Uterus (tissue), 4 donors: ENCODE measurements around the gene UBE2Q2. TPM values are rescaled to one million over a fixed set of nuclear protein-coding genes. Genes with fewer than 3 reads are reported as not detected.
A peak's percentile ranks its signal among the peaks of the same experiment; 100 is the strongest.
"Not testable (repeated sequence)": the region's sequence is repeated elsewhere in the genome, so short reads cannot be mapped to it uniquely, and the experiment has no call there.

Experiments used
- DNase-seq, 2 donors: peaks; one replicate each; pipeline ENCODE4 v3.0.0-alpha.2; 2019 to 2020
- H3K27ac ChIP-seq, 2 donors: fragments of 200-600 bp; sonication (generic); 1 replicate in 1 of 2; 2 replicates in 1 of 2; pipeline ENCODE4 v1.5.1; 2016 to 2018
- H3K27me3 ChIP-seq, 2 donors: fragments of 200-600 bp; sonication (generic); one replicate each; pipeline ENCODE4 v1.5.1; 2018 to 2019; ENCODE audit warnings: control low read depth in 1 of 2
- H3K36me3 ChIP-seq, 2 donors: fragments of 200-600 bp; sonication (generic); one replicate each; pipeline ENCODE4 v1.5.1; 2019; ENCODE audit warnings: control low read depth in 1 of 2
- H3K4me1 ChIP-seq, 2 donors: fragments of 200-600 bp; sonication (generic); one replicate each; pipeline ENCODE4 v1.5.1; 2018 to 2019; ENCODE audit warnings: control low read depth in 1 of 2
- H3K4me3 ChIP-seq, 2 donors: fragments of 200-600 bp; sonication (generic); 1 replicate in 1 of 2; 2 replicates in 1 of 2; pipeline ENCODE4 v1.5.1; 2018 to 2019; ENCODE audit warnings: mild to moderate bottlenecking in 1 of 2
- H3K9me3 ChIP-seq, 2 donors: fragments of 200-600 bp; sonication (generic); one replicate each; pipeline ENCODE4 v1.5.1; 2019; ENCODE audit warnings: control low read depth in 1 of 2
- POLR2A ChIP-seq, 2 donors: fragments of 450-650 bp; IDR thresholded peaks; one replicate each; pipeline ENCODE4 v1.6.1; 2016; ENCODE audit warnings: antibody characterized with exemption in 2 of 2, mild to moderate bottlenecking in 1 of 2, moderate library complexity in 1 of 2
- intact Hi-C: fragments of 100-400 bp; cut with DNase I; formaldehyde crosslinking; loops from one replicate; pipeline ENCODE4 v1.15.1; 2023; ENCODE audit warnings: low total_unique reads
- total RNA-seq, 4 donors: library from RNA; depleted of rRNA in 3 of 4; stranded (reverse); fragments of >200 nt in 3 of 4; gene quantifications; one replicate each; pipeline versions ENCODE4 v1.1.0 to v1.2.4, GENCODE V29; 2014 to 2023
- TF ChIP-seq, protein P1 (sequence below), 4 experiments: fragments of 200-600 bp in 2 of 4; fragments of 450-650 bp in 2 of 4; sonication (generic) in 2 of 4; IDR thresholded peaks; one replicate each; pipeline ENCODE4 v1.5.1; 2016 to 2019; ENCODE audit warnings: antibody characterized with exemption in 4 of 4, mild to moderate bottlenecking in 2 of 4, moderate library complexity in 1 of 4
- donor health status: DM: yes; HTN: yes; CAD: no.

The UBE2Q2 gene
- total RNA-seq, 4 donors from 2014 or later: 36.6 to 71.7 (median 57.9) TPM

DNA sequence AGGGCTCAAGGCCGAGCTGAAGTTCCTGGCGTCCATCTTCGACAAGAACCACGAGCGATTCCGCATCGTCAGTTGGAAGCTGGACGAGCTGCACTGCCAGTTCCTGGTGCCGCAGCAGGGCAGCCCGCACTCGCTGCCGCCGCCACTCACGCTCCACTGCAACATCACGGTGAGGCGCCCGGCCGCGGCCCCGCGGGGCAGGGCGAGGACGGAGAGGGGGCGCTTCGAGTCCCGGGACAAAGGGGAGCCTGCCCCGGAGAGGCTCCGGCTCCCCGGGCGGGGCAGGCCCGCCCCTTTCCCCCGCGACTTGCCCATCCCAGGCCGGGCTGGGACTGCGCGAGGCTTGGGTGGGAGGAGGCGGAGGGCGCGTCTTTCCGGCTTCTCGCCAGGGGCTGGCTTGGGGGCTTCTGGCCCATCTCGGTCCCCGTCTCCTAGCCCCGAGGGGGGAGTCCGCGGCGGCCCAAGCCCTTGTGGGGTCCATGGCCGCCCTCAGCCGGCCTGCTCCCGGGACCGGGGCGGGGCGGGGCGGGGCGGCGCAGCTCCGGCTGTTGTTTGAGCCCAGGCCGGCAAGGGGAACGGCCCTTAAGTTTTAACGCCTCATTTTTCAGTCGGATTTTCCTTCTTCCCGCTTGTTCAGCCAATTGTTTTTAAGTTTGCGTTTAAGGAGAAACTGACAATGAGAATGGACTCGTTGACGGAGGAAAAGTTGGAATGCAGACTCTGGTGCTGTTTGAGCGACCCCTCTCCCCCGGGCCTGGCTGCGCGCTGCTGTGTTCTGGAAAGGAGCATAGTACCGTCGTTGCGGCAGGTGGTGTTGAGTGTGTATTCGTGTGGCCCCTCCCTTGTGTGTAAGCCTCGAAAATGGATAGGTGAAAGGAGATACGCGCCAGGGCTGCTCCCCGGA, 683 bp downstream of the UBE2Q2 start:
- H3K4me1 ChIP-seq: peaks cover 0 to 20% of the 10 kb centered on the region in 2 donors
- H3K36me3 ChIP-seq: no peaks in the 10 kb centered on the region
- H3K9me3 ChIP-seq: no peaks in the 10 kb centered on the region
- intact Hi-C loops: no loop called here
- peak overlapping the region; percentile 60 to 76 for H3K4me3 ChIP-seq
- no peaks in the 10 kb centered on the region for H3K27me3 ChIP-seq
- peak; percentile 47 to 70 for DNase-seq
- peak in 1 of 2 donors; percentile 31 for TF ChIP-seq POLR2A (IDR thresholded peaks at IDR 0.05)
- TF ChIP-seq, protein P1, sequence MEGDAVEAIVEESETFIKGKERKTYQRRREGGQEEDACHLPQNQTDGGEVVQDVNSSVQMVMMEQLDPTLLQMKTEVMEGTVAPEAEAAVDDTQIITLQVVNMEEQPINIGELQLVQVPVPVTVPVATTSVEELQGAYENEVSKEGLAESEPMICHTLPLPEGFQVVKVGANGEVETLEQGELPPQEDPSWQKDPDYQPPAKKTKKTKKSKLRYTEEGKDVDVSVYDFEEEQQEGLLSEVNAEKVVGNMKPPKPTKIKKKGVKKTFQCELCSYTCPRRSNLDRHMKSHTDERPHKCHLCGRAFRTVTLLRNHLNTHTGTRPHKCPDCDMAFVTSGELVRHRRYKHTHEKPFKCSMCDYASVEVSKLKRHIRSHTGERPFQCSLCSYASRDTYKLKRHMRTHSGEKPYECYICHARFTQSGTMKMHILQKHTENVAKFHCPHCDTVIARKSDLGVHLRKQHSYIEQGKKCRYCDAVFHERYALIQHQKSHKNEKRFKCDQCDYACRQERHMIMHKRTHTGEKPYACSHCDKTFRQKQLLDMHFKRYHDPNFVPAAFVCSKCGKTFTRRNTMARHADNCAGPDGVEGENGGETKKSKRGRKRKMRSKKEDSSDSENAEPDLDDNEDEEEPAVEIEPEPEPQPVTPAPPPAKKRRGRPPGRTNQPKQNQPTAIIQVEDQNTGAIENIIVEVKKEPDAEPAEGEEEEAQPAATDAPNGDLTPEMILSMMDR (IDR thresholded peaks at IDR 0.05): no peak
- H3K27ac ChIP-seq: peak overlapping the region; percentile 85 to 95

DNA sequence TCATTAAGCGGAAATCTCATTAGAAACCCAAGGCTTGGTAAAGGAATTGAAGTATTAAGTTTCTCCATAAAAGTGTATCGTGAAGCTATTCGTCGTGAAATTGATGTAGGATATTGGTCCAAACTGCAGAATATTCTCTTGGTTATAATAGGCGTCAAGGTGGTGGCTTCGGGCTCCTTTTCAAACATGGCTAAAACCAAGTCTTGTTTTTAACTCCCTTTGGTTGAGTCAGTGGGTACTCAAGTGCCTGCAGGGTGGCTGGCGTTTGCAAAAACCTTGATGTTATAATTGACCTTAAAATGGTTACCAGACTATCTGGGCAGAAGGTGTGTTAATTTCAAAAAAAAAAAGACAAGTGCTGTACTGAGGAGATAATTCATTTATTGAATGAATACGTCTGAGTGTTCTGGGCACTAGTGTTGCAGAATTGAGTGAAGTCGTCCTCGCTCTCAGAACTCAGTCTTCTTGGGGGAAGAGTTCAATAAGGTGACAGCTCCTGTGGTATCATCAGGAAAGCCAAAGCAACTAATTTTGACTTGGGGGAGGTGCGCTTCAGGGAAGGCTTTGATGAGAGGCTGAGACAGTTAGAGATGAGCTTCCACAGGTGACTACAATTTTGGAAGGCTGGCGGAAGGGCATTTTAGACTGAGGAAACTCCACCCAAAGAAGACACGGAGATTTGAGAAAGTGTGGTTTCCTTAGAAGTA, 1.5 kb downstream of the UBE2Q2 start:
- Histone ChIP-seq H3K4me1 (peaks cover 0 to 20% of the 10 kb centered on the region in 2 donors), H3K27ac (peak overlapping the region; percentile 85 to 95), H3K27me3 (no peaks in the 10 kb centered on the region), H3K36me3 (no peaks in the 10 kb centered on the region), H3K4me3 (peak overlapping the region; percentile 60 to 76), H3K9me3 (no peaks in the 10 kb centered on the region)
- intact Hi-C loops: no loop called here
- TF ChIP-seq POLR2A (IDR thresholded peaks at IDR 0.05): no peak
- TF ChIP-seq, protein P1 (IDR thresholded peaks at IDR 0.05): no peak
- DNase-seq: no peak

DNA sequence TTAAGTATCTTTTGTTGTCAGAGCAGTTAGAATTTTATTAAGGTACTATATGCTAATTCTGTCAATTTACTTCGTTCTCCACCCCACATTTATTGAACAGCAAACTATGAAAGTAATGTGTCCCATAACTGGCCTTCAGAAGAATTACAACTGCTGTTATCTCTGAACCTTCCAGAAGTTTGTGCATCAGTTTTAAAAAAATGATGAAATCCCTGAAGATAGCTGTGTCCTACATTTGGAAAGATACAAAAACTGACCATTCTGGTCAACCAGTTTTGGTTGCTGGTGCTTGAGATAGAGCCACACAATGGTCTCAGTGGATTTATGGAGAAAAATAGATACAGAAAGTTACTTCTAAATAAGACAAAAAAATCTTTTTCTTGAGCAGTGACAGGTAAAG, 5.9 kb downstream of the UBE2Q2 start:
- Histone ChIP-seq H3K4me1 (peaks cover 0 to 20% of the 10 kb centered on the region in 2 donors), H3K9me3 (no peaks in the 10 kb centered on the region), H3K27me3 (no peaks in the 10 kb centered on the region), H3K27ac (no peak overlapping the region), H3K4me3 (no peak overlapping the region), H3K36me3 (no peaks in the 10 kb centered on the region)
- intact Hi-C loops: no loop called here
- no peak for TF ChIP-seq POLR2A (IDR thresholded peaks at IDR 0.05)
- TF ChIP-seq, protein P1 (IDR thresholded peaks at IDR 0.05): no peak
- DNase-seq: no peak

DNA sequence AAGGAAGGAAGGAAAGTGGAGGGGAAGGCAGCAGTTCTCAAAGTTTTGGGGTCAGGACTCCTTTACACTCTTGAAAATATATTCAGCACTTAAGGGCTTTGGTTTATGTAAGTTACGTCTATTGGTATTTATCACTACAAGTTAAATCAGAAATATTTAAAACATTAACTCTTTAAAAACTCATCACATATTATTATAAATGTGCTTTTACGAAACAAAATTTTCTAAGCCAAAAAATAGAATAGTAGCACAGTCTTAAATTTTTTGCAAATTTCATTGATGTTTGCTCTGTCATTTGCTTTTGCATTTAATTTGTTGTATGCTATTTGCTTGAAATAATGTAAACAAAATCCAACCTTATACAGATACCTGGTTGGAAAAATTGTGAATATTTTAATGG, 7.5 kb downstream of the UBE2Q2 start:
- Histone ChIP-seq H3K4me1 (peaks cover 0 to 8% of the 10 kb centered on the region in 2 donors), H3K4me3 (no peak overlapping the region), H3K27me3 (no peaks in the 10 kb centered on the region), H3K36me3 (no peaks in the 10 kb centered on the region), H3K27ac (no peak overlapping the region), H3K9me3 (no peaks in the 10 kb centered on the region)
- no peak for DNase-seq
- TF ChIP-seq, protein P1 (IDR thresholded peaks at IDR 0.05): no peak
- no peak for TF ChIP-seq POLR2A (IDR thresholded peaks at IDR 0.05)
- intact Hi-C loops: no loop called here

DNA sequence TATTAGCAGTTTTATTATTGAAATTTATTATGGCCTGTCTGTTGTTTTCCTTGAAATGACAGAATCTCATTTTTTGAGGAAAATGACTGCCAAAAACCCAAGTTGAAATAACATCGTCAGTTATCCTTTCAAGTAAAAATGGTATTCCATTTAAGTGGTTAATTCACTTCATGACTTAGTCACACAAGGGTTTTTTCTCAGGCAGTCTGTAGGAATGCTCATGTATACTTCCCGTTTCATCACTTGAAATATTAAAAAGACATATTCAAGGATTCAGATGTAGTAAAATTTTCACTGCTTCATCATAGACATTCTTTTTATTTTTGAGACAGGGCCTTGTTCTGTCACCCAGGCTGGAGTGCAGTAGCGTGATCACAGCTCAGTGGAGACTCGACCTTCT, 8.3 kb downstream of the UBE2Q2 start:
- H3K36me3 ChIP-seq, intact Hi-C loops, DNase-seq, H3K27ac ChIP-seq, H3K4me3 ChIP-seq, H3K27me3 ChIP-seq, H3K9me3 ChIP-seq, H3K4me1 ChIP-seq: not testable (repeated sequence)
